Spinal cord (tissue), 10 donors: ENCODE measurements around the gene NAV2. TPM values are rescaled to one million over a fixed set of nuclear protein-coding genes. Genes with fewer than 3 reads are reported as not detected.

ENCODE experiments used
- DNase-seq, 6 donors: peaks; one replicate each; pipeline versions ENCODE4 v3.0.0 to v3.0.0-alpha.2; 2013 to 2015; ENCODE audit warnings: low spot score in 6 of 6, low read depth in 4 of 6
- H3K27ac ChIP-seq: one replicate; pipeline ENCODE4 v1.5.1; 2013; ENCODE audit warnings: low read depth, low read length, control low read depth
- H3K27me3 ChIP-seq: one replicate; pipeline ENCODE4 v1.6.1; 2013; ENCODE audit warnings: low read length; ENCODE audit not compliant: control insufficient read depth, insufficient read depth
- H3K36me3 ChIP-seq: one replicate; pipeline ENCODE4 v1.6.1; 2013; ENCODE audit warnings: low read length; ENCODE audit not compliant: control insufficient read depth, insufficient read depth
- H3K4me1 ChIP-seq: one replicate; pipeline ENCODE4 v1.6.1; 2013; ENCODE audit warnings: low read length; ENCODE audit not compliant: control insufficient read depth, insufficient read depth
- H3K4me3 ChIP-seq: one replicate; pipeline ENCODE4 v1.5.1; 2013; ENCODE audit warnings: low read depth, low read length, control low read depth
- H3K9me3 ChIP-seq: one replicate; pipeline ENCODE4 v1.6.1; 2013; ENCODE audit warnings: low read length; ENCODE audit not compliant: control insufficient read depth, insufficient read depth
- WGBS: methylation state at CpG from one replicate; pipeline ENCODE4 v1.1.5; 2013; ENCODE audit warnings: missing lambda C conversion rate; ENCODE audit not compliant: insufficient coverage; 5-methylcytosine and 5-hydroxymethylcytosine counted together
- polyA plus RNA-seq, 2 donors: library from polyadenylated mRNA; unstranded; fragments of 120-200 nt; gene quantifications; one replicate each; pipeline ENCODE4 v1.2.1, GENCODE V29; 2013; ENCODE audit not compliant: insufficient read length in 2 of 2
- total RNA-seq, 2 donors: library from RNA; depleted of rRNA in 1 of 2; stranded (reverse); fragments of 120-200 nt in 1 of 2; fragments of >200 nt in 1 of 2; gene quantifications; one replicate each; pipeline versions ENCODE4 v1.2.3 to v1.2.4, GENCODE V29; 2013 to 2014
- donor health status: healthy.

Gene NAV2
- total and polyA plus RNA-seq, 4 donors: 23.4 to 50.1 (median 30.4) TPM

DNA sequence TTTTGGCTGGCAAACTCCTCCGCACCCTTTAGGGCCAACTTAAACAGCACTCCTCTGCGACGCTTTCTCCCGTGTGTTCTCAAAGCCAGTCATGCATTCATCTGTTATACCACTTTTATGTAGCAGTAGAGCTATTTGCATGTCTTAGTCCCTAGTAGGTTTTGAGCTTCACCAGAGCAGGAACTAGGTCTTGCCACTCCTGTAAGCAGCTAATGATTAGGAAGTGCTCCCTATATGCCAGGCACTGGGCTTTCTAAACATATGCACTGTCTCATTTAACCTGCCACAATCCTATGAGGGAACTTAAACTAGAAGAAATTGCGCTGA lies 266.8 kb downstream of the NAV2 start:
- no peaks in the 10 kb centered on the region for H3K9me3 ChIP-seq
- WGBS: 97% methylated on average over 4 of the region's 5 CpGs
- peaks cover 3% of the 10 kb centered on the region for H3K36me3 ChIP-seq
- no peak overlapping the region for H3K4me3 ChIP-seq
- peaks cover 7% of the 10 kb centered on the region for H3K4me1 ChIP-seq
- peak in 1 of 6 donors; percentile 39 for DNase-seq
- H3K27me3 ChIP-seq: no peaks in the 10 kb centered on the region
- no peak overlapping the region for H3K27ac ChIP-seq

DNA sequence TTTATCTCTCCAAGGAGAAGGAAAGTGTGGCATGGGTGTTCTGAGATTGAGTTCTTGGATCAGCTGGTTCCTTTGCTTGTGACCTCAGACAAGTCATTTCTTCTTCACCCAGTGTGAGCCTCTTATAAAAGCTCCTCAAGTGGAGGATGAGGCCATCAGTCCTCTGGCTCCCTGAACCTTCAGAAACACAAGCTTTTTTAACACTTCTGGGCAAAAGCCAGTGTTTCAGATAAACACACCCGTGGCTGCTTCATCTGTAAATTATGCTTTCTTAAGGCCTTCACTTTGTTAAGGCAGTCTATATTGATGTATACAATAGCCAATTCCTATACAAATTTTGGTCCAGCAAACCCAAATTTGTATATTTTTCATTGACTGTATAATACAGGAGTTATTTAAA lies 267.8 kb downstream of the NAV2 start:
- DNase-seq: no peak
- Histone ChIP-seq H3K4me3 (no peak overlapping the region), H3K4me1 (peaks cover 9% of the 10 kb centered on the region), H3K9me3 (no peaks in the 10 kb centered on the region), H3K27ac (no peak overlapping the region), H3K27me3 (no peaks in the 10 kb centered on the region), H3K36me3 (peaks cover 3% of the 10 kb centered on the region)
- WGBS: no CpG with 5 or more reads among the region's 1 CpG

- Histone ChIP-seq H3K9me3 (no peaks in the 10 kb centered on the region), H3K27ac (no peak overlapping the region), H3K36me3 (peaks cover 3% of the 10 kb centered on the region), H3K27me3 (no peaks in the 10 kb centered on the region), H3K4me1 (peaks cover 12% of the 10 kb centered on the region), H3K4me3 (no peak overlapping the region)
- no peak for DNase-seq
- WGBS: 51% methylated on average over 8 of the region's 8 CpGs
Measured at GRCh38 chr11:19980957-19981669, 268.5 kb downstream of the NAV2 start.

DNA sequence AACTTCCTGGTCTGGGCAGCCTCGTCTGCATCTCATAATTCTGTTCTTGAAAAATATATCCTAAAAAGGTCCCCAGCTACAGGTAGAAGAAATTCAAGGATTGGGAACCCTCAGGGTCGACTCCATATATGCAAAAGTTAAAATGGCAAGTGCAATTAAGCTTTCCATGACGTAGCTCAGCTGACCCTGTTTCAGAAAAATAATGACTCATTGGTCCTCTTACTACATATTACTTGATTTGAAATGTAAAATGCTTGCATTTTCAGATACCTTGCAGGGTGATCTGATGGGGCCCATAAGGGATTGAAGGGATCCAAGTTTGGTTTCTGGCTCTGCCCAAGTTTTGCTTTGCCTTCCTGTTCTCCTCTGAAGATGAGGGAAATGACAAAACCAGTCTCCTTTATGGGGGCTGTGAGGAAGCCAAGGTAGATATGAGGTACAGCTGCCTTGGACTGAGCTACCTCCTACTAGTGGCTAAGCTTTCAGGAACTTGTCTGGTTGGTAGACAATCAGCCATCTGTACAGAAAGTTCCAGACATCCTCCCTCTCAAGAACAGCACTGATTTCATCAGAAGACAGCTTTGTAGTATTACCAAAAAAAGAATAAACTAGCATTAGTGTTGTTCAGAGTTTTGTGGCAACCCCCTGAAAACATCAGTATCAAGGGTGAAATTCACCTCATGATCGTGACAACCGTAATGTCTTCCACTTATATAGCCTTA lies 270.3 kb downstream of the NAV2 start:
- H3K27ac ChIP-seq: no peak overlapping the region
- 89% methylated on average over 2 of the region's 5 CpGs for WGBS
- peaks cover 3% of the 10 kb centered on the region for H3K36me3 ChIP-seq
- no peaks in the 10 kb centered on the region for H3K27me3 ChIP-seq
- no peaks in the 10 kb centered on the region for H3K9me3 ChIP-seq
- no peak for DNase-seq
- H3K4me3 ChIP-seq: no peak overlapping the region
- peaks cover 18% of the 10 kb centered on the region for H3K4me1 ChIP-seq

DNA sequence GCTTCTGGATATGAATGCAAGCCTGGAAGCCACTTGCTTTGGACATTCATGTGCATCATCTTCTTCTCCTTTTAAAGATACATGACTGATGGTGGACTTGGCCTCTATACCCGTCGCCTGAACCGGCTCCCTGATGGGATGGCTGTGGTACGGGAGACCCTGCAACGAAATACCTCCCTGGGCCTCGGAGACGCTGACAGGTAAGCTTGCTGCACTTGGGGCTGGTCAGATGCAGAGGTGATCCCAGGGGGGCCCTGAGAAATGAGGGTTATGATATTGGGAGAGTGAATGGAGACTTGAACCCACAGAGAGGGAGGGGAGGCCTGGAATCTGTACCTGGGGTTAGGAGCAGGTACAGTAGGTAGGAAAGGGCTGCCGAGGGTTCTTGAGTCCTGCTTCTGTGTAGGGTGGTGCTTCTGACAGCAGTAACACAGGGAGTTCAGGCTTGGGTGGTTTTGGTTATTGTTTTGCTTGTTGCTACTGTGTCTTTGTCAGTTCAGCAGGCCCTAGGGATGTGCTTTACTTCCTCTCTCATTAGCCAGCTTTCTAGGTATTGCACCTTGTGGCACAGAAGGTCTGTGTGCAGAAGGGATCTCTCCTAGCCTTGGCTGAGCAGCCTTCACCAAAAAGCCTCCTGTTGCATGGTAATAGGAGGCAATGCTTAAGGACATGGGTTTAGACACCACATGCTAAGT lies 271.6 kb downstream of the NAV2 start:
- H3K36me3 ChIP-seq: peaks cover 3% of the 10 kb centered on the region
- H3K27ac ChIP-seq: peak overlapping the region; percentile 55
- peaks cover 18% of the 10 kb centered on the region for H3K4me1 ChIP-seq
- H3K27me3 ChIP-seq: no peaks in the 10 kb centered on the region
- H3K9me3 ChIP-seq: no peaks in the 10 kb centered on the region
- 91% methylated on average over 8 of the region's 8 CpGs for WGBS
- DNase-seq: no peak
- no peak overlapping the region for H3K4me3 ChIP-seq

- H3K4me1 ChIP-seq: peaks cover 21% of the 10 kb centered on the region
- H3K27ac ChIP-seq: peak overlapping the region; percentile 67
- peak in 4 of 6 donors; percentile 40 to 80 (median 55) for DNase-seq
- H3K9me3 ChIP-seq: no peaks in the 10 kb centered on the region
- H3K36me3 ChIP-seq: peaks cover 3% of the 10 kb centered on the region
- no peak overlapping the region for H3K4me3 ChIP-seq
- no peaks in the 10 kb centered on the region for H3K27me3 ChIP-seq
Measured at GRCh38 chr11:19985111-19985510, 272.5 kb downstream of the NAV2 start.

GRCh38 chr11:19987331-19987801 lies 274.7 kb downstream of the NAV2 start:
- no peaks in the 10 kb centered on the region for H3K9me3 ChIP-seq
- peaks cover 21% of the 10 kb centered on the region for H3K4me1 ChIP-seq
- peaks cover 3% of the 10 kb centered on the region for H3K36me3 ChIP-seq
- H3K4me3 ChIP-seq: no peak overlapping the region
- no peaks in the 10 kb centered on the region for H3K27me3 ChIP-seq
- no peak for DNase-seq
- WGBS: 80% methylated on average over 1 of the region's 2 CpGs
- peak overlapping the region; percentile 70 for H3K27ac ChIP-seq

- Histone ChIP-seq H3K4me3 (no peak overlapping the region), H3K9me3 (no peaks in the 10 kb centered on the region), H3K36me3 (peaks cover 3% of the 10 kb centered on the region), H3K27ac (peak overlapping the region; percentile 70), H3K27me3 (no peaks in the 10 kb centered on the region), H3K4me1 (peaks cover 21% of the 10 kb centered on the region)
- WGBS: 45% methylated on average over 1 of the region's 2 CpGs
- peak in 5 of 6 donors; percentile 47 to 87 (median 56) for DNase-seq
Measured at GRCh38 chr11:19988598-19988997, 276.0 kb downstream of the NAV2 start.

- H3K4me3 ChIP-seq: no peak overlapping the region
- DNase-seq: no peak
- WGBS: 100% methylated on average over 1 of the region's 2 CpGs
- H3K4me1 ChIP-seq: peaks cover 17% of the 10 kb centered on the region
- peak overlapping the region; percentile 70 for H3K27ac ChIP-seq
- H3K9me3 ChIP-seq: no peaks in the 10 kb centered on the region
- no peaks in the 10 kb centered on the region for H3K27me3 ChIP-seq
- peaks cover under 1% of the 10 kb centered on the region for H3K36me3 ChIP-seq
Measured at GRCh38 chr11:19989191-19989590, 276.6 kb downstream of the NAV2 start.
